GM15510 (cell line): ENCODE results near the gene RPS15.

Experiments used
- POLR2A ChIP-seq: IDR thresholded peaks from 3 replicates; pipeline ENCODE4 v1.6.1; 2011; ENCODE audit warnings: borderline replicate concordance; ENCODE audit not compliant: insufficient read length; ENCODE audit errors: extremely low read depth

RPS15 gene

GRCh38 chr19:1433119-1434039, 4.8 kb upstream of the RPS15 start:
- TF ChIP-seq POLR2A, result no peak

- TF ChIP-seq POLR2A, result no peak
Observed at GRCh38 chr19:1434040-1434366, 4.2 kb upstream of the RPS15 start.

GRCh38 chr19:1434577-1435060, 3.6 kb upstream of the RPS15 start:
- TF ChIP-seq POLR2A, result no peak

GRCh38 chr19:1435378-1435989, 2.7 kb upstream of the RPS15 start:
- no peak for TF ChIP-seq POLR2A

- TF ChIP-seq POLR2A, result no peak
Observed at GRCh38 chr19:1437609-1438008, 587 bp upstream of the RPS15 start.

- TF ChIP-seq POLR2A, result no peak
Observed at GRCh38 chr19:1438933-1439354, 748 bp downstream of the RPS15 start.

GRCh38 chr19:1440418-1440801, 2.2 kb downstream of the RPS15 start:
- TF ChIP-seq POLR2A, result no peak

- TF ChIP-seq POLR2A, result no peak
Observed at GRCh38 chr19:1441022-1441426, 2.8 kb downstream of the RPS15 start.

GRCh38 chr19:1441677-1442438, 3.7 kb downstream of the RPS15 start:
- TF ChIP-seq POLR2A, result no peak

- TF ChIP-seq POLR2A, result no peak
Observed at GRCh38 chr19:1445185-1445931, 7.2 kb downstream of the RPS15 start.

- TF ChIP-seq POLR2A, result no peak
Observed at GRCh38 chr19:1445932-1446712, 7.9 kb downstream of the RPS15 start.

- TF ChIP-seq POLR2A, result no peak
Observed at GRCh38 chr19:1446713-1447481, 8.7 kb downstream of the RPS15 start.

GRCh38 chr19:1447504-1447903, 9.3 kb downstream of the RPS15 start:
- no peak for TF ChIP-seq POLR2A

- no peak for TF ChIP-seq POLR2A
Observed at GRCh38 chr19:1447944-1448343, 9.7 kb downstream of the RPS15 start.
